A549 (cell line): ENCODE data around the gene TMPRSS6. TPM values are rescaled to one million over a fixed set of nuclear protein-coding genes. Genes with fewer than 3 reads are reported as not detected.

Source experiments
- ATAC-seq, 2 experiments: fragments of 200-7000 bp in 1 of 2; fragments of >200 bp in 1 of 2; cut with Nextera tagmentation in 1 of 2; cut with Tn5 transposase in 1 of 2; 3 replicates each; pipeline versions ENCODE4 v1.8.0 to v1.9.1; 2018 to 2020; ENCODE audit warnings: mild to moderate bottlenecking in 1 of 2, moderate library complexity in 1 of 2
- CTCF ChIA-PET: fragments of 300-600 bp; sonication (Branson Sonifier 250); formaldehyde crosslinking; extraction: SDS; loops from one replicate; lab custom pipeline; 2021; ENCODE audit warnings: antibody characterized with exemption, inconsistent platforms; lab: Yijun Ruan, JAX
- POLR2A ChIA-PET: fragments of 350-600 bp; formaldehyde crosslinking; extraction: SDS; loops from one replicate; lab custom pipeline; 2021; ENCODE audit warnings: antibody characterized with exemption, inconsistent platforms; lab: Yijun Ruan, JAX
- DNase-seq, 2 experiments: peaks; one replicate each; pipeline versions ENCODE4 v3.0.0 to v3.0.0-alpha.2; 2011 to 2016; ENCODE audit warnings: low read depth in 1 of 2, low spot score in 1 of 2
- FAIRE-seq: peaks from 2 replicates; lab custom pipeline; 2011; peaks lifted over from hg19 to GRCh38; lab: Jason Lieb, UNC
- H3K27ac ChIP-seq, 2 experiments: fragments of >200 bp; sonication (Bioruptor Twin); formaldehyde crosslinking; 3 replicates each; pipeline ENCODE4 v1.5.1; 2016 to 2017
- H3K4me1 ChIP-seq: fragments of >200 bp; sonication (Bioruptor Twin); formaldehyde crosslinking; 3 replicates; pipeline ENCODE4 v1.6.1; 2016
- H3K4me2 ChIP-seq: fragments of >200 bp; sonication (Bioruptor Twin); formaldehyde crosslinking; 3 replicates; pipeline ENCODE4 v1.6.1; 2016
- H3K4me3 ChIP-seq: fragments of >200 bp; sonication (Bioruptor Twin); formaldehyde crosslinking; 3 replicates; pipeline ENCODE4 v1.5.1; 2016
- H3K9me3 ChIP-seq: fragments of >200 bp; sonication (Bioruptor Twin); formaldehyde crosslinking; 3 replicates; pipeline ENCODE4 v1.6.1; 2016
- CBX2 ChIP-seq: fragments of 200-600 bp; sonication (generic); IDR thresholded peaks from 2 replicates; pipeline ENCODE4 v1.6.1; 2016; ENCODE audit warnings: low read depth, mild to moderate bottlenecking, borderline replicate concordance
- CHD4 ChIP-seq: fragments of 200-600 bp; sonication (generic); IDR thresholded peaks from 2 replicates; pipeline ENCODE4 v1.6.1; 2016; ENCODE audit warnings: antibody characterized with exemption, mild to moderate bottlenecking, borderline replicate concordance
- E2F6 ChIP-seq: IDR thresholded peaks from 2 replicates; pipeline ENCODE4 v1.6.1; 2012; ENCODE audit warnings: low read depth, borderline replicate concordance
- ESRRA ChIP-seq: fragments of 150-350 bp; IDR thresholded peaks from 2 replicates; pipeline ENCODE4 v1.6.1; 2014; ENCODE audit warnings: mild to moderate bottlenecking, low read length, borderline replicate concordance
- HEYL ChIP-seq: fragments of 250-450 bp; sonication (Bioruptor Pico); IDR thresholded peaks from 2 replicates; pipeline ENCODE4 v1.8.0; 2021; ENCODE audit warnings: mild to moderate bottlenecking, moderate library complexity
- HOXA7 ChIP-seq: fragments of 250-450 bp; sonication (Bioruptor Pico); IDR thresholded peaks from 2 replicates; pipeline ENCODE4 v1.5.0; 2020; ENCODE audit warnings: mild to moderate bottlenecking, moderate library complexity
- HOXB5 ChIP-seq: fragments of 250-450 bp; sonication (Bioruptor Pico); IDR thresholded peaks from 2 replicates; pipeline ENCODE4 v1.5.0; 2020; ENCODE audit warnings: mild to moderate bottlenecking, moderate library complexity
- KDM5A ChIP-seq: fragments of 200-600 bp; sonication (generic); IDR thresholded peaks from 2 replicates; pipeline ENCODE4 v1.6.1; 2016; ENCODE audit warnings: antibody characterized with exemption, mild to moderate bottlenecking
- MAFK ChIP-seq: fragments of 450-650 bp; IDR thresholded peaks from 2 replicates; pipeline ENCODE4 v1.6.1; 2014; ENCODE audit not compliant: partially characterized antibody
- MYC ChIP-seq: IDR thresholded peaks from 2 replicates; pipeline ENCODE4 v1.6.1; 2012; ENCODE audit warnings: mild to moderate bottlenecking, inconsistent platforms, low read length, improper control_type of control experiment, borderline replicate concordance
- NFE2L2 ChIP-seq: fragments of 150-350 bp; conservative IDR thresholded peaks from 2 replicates; pipeline ENCODE4 v1.6.1; 2014; ENCODE audit warnings: low read length
- POLR2AphosphoS2 ChIP-seq: conservative IDR thresholded peaks from 2 replicates; pipeline ENCODE4 v1.6.1; 2012; ENCODE audit warnings: low read length, improper control_type of control experiment, inconsistent platforms
- RARB ChIP-seq: fragments of 250-450 bp; sonication (Bioruptor Pico); IDR thresholded peaks from 2 replicates; pipeline ENCODE4 v1.8.0; 2021; ENCODE audit warnings: mild to moderate bottlenecking, moderate library complexity
- RCOR1 ChIP-seq: fragments of 150-350 bp; IDR thresholded peaks from 2 replicates; pipeline ENCODE4 v1.6.1; 2014; ENCODE audit warnings: antibody characterized with exemption, low read length, low read depth
- RFX5 ChIP-seq: fragments of 450-650 bp; IDR thresholded peaks from 2 replicates; pipeline ENCODE4 v1.7.1; 2014; ENCODE audit warnings: antibody characterized with exemption, mild to moderate bottlenecking, moderate library complexity
- RNF2 ChIP-seq: fragments of 200-600 bp; sonication (generic); IDR thresholded peaks from 2 replicates; pipeline ENCODE4 v1.6.1; 2016; ENCODE audit warnings: low read depth, mild to moderate bottlenecking, antibody characterized with exemption, moderate library complexity, borderline replicate concordance
- USF2 ChIP-seq: fragments of 450-650 bp; IDR thresholded peaks from 2 replicates; pipeline ENCODE4 v1.6.1; 2014; ENCODE audit warnings: antibody characterized with exemption
- ZFP36 ChIP-seq: fragments of 450-650 bp; IDR thresholded peaks from 2 replicates; pipeline ENCODE4 v1.6.1; 2014; ENCODE audit warnings: borderline replicate concordance; ENCODE audit not compliant: partially characterized antibody
- ZNF302 ChIP-seq: fragments of 250-450 bp; sonication (Bioruptor Pico); IDR thresholded peaks from 2 replicates; pipeline ENCODE4 v1.9.0; 2021; ENCODE audit warnings: inconsistent platforms, mild to moderate bottlenecking, moderate library complexity
- WGBS: methylation state at CpG from one replicate; pipeline ENCODE4 v1.1.6; 2017; ENCODE audit errors: missing lambda C conversion rate; 5-methylcytosine and 5-hydroxymethylcytosine counted together
- polyA plus RNA-seq, 4 experiments: library from polyadenylated mRNA; depleted of rRNA in 3 of 4; stranded (reverse); fragments of >200 nt; fragmentation: RNase III in 1 of 4; extraction: RNeasy Plus Mini Kit Qiagen cat#74134 plus additional on column Dnase treatment in 1 of 4; gene quantifications; 2 replicates in 3 of 4; 3 replicates in 1 of 4; pipeline ENCODE4 v1.2.3, GENCODE V29; 2011 to 2017
- TF ChIP-seq, protein P1 (sequence below): fragments of >200 bp; sonication (Bioruptor Twin); formaldehyde crosslinking; IDR thresholded peaks from 2 replicates; pipeline ENCODE4 v1.6.1; 2016
- TF ChIP-seq, protein P2 (sequence below): fragments of >200 bp; sonication (Bioruptor Twin); formaldehyde crosslinking; IDR thresholded peaks from 3 replicates; pipeline ENCODE4 v1.6.1; 2016

Gene TMPRSS6
- polyA plus RNA-seq, 2 of the 4 experiments (the other 2 are of a cell fraction), result not detected

DNA sequence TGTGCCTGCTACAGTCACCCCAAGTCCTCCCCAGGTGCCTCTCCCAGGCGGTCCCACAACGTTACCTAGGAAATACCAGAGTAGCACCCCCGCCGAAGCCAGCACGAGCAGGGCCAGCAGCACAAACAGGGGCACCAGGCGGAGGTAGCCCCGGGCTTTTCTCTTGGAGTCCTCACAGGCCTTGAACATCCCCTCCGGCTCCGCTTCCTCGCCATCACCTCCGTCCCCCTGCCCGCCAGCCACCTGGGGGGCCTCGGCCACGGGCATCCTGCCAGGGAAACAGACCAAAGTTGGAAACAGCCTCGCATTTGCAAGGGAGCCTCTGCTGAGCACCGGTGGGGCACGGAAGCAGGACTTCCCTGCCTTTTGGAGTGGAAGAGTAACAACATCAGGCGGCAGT is 6.4 kb downstream of the TMPRSS6 start:
- FAIRE-seq (no peak), ATAC-seq (no peak), DNase-seq (no peak)
- CTCF ChIA-PET, result interaction anchor here (0.6 kb wide), 1 partner anchor 1440 kb away, joined by 3 read pairs; no protein-coding TSS in a partner anchor
- H3K4me1 ChIP-seq, result no peaks in the 10 kb centered on the region
- no peak overlapping the region for H3K27ac ChIP-seq
- 85% methylated on average over 7 of the region's 18 CpGs for whole genome bisulfite sequencing
- H3K9me3 ChIP-seq, result no peaks in the 10 kb centered on the region
- H3K4me2 ChIP-seq, result no peak overlapping the region
- H3K4me3 ChIP-seq, result no peak overlapping the region
- POLR2A ChIA-PET, result no interaction called here
- TF ChIP-seq NFE2L2 (no peak), CBX2 (no peak), RNF2 (no peak), RCOR1 (no peak), ZFP36 (no peak), MYC (no peak), RFX5 (no peak), CHD4 (no peak), USF2 (no peak), HEYL (no peak), ZNF302 (CRISPR knock-in tag) (no peak), ESRRA (no peak), POLR2AphosphoS2 (no peak), KDM5A (no peak)
- TF ChIP-seq, protein P1, sequence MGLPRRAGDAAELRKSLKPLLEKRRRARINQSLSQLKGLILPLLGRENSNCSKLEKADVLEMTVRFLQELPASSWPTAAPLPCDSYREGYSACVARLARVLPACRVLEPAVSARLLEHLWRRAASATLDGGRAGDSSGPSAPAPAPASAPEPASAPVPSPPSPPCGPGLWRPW, result no peak
- TF ChIP-seq, all 56 proteins: peak for 0

GRCh38 chr22:37101311-37102066 is 8.0 kb downstream of the TMPRSS6 start:
- 78% methylated on average over 9 of the region's 10 CpGs for WGBS
- ChIA-PET CTCF (interaction anchor here (1.3 kb wide), 1 partner anchor 82 kb away, joined by 3 read pairs; the partner anchor contains the start of genes MPST and TST), POLR2A (no interaction called here)
- DNase-seq (no peak), ATAC-seq (no peak), FAIRE-seq (no peak)
- Histone ChIP-seq H3K9me3 (no peaks in the 10 kb centered on the region), H3K4me2 (no peak overlapping the region), H3K4me3 (no peak overlapping the region), H3K27ac (no peak overlapping the region), H3K4me1 (no peaks in the 10 kb centered on the region)
- TF ChIP-seq RARB, result no peak
- TF ChIP-seq, all 56 proteins: peak for 0

- TF ChIP-seq MAFK (no peak), HOXA7 (CRISPR knock-in tag) (no peak), E2F6 (no peak), HOXB5 (CRISPR knock-in tag) (no peak)
- TF ChIP-seq, protein P2, sequence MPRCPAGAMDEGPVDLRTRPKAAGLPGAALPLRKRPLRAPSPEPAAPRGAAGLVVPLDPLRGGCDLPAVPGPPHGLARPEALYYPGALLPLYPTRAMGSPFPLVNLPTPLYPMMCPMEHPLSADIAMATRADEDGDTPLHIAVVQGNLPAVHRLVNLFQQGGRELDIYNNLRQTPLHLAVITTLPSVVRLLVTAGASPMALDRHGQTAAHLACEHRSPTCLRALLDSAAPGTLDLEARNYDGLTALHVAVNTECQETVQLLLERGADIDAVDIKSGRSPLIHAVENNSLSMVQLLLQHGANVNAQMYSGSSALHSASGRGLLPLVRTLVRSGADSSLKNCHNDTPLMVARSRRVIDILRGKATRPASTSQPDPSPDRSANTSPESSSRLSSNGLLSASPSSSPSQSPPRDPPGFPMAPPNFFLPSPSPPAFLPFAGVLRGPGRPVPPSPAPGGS, result no peak
- ATAC-seq, result no peak
- POLR2A ChIA-PET, result no interaction called here
- no peak for DNase-seq
- no peaks in the 10 kb centered on the region for H3K9me3 ChIP-seq
- H3K4me1 ChIP-seq, result no peaks in the 10 kb centered on the region
- no peak for FAIRE-seq
- 79% methylated on average over 8 of the region's 8 CpGs for WGBS
- CTCF ChIA-PET, result interaction anchor here (0.5 to 1.5 kb wide), 3 partner anchors 61 to 160 kb away, joined by 3 read pairs; partner anchors contain the start of genes MPST and TST
- no peak overlapping the region for H3K27ac ChIP-seq
- H3K4me3 ChIP-seq, result no peak overlapping the region
- H3K4me2 ChIP-seq, result no peak overlapping the region
Measured at GRCh38 chr22:37100589-37101127, 8.9 kb downstream of the TMPRSS6 start.
